Dendritic cell treated with granulocyte-macrophage colony-stimulating factor and Interleukin-4, amounts not matched to agents 40 ng/mL and 50 ng/mL, for 4 days (primary cell): ENCODE data around the gene COL2A1.

Source experiments
- H3K27ac Mint-ChIP-seq: one replicate; pipeline ENCODE4 v1.8.0; 2022; ENCODE audit warnings: mild to moderate bottlenecking, mixed read lengths
- H3K27me3 Mint-ChIP-seq: one replicate; pipeline ENCODE4 v1.8.0; 2022; ENCODE audit warnings: mild to moderate bottlenecking, mixed read lengths
- H3K36me3 Mint-ChIP-seq: one replicate; pipeline ENCODE4 v1.8.0; 2022; ENCODE audit warnings: low read depth, mixed read lengths
- H3K4me1 Mint-ChIP-seq: one replicate; pipeline ENCODE4 v1.8.0; 2022; ENCODE audit warnings: low read depth, mixed read lengths
- H3K4me3 Mint-ChIP-seq: one replicate; pipeline ENCODE4 v1.8.0; 2022; ENCODE audit warnings: mild to moderate bottlenecking, moderate library complexity, mixed read lengths
- H3K9me3 Mint-ChIP-seq: one replicate; pipeline ENCODE4 v1.8.0; 2022; ENCODE audit warnings: mixed read lengths
- intact Hi-C: fragments of 100-400 bp; cut with micrococcal nuclease; formaldehyde crosslinking; loops from one replicate; pipeline ENCODE4 v1.15.0; 2022

Gene COL2A1

DNA sequence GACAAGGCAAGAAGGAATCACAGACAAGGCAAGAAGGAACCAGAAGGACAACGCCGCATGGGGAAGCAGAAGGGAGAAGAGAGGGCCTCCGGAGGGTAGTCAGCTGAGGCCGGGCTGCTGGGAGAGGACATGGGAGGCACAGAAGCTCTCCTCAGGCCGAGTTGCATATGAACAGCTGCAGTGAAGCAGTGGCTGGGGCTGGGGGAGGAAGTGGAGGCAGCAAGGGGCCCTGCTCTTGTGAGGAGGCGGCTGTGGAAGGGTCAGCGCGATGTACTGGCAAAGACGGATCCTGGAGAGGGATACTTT, 62.8 kb downstream of the COL2A1 start:
- intact Hi-C loops, result loop anchor here (10.0 kb wide), 1 partner anchor 227 kb away; no protein-coding TSS in a partner anchor
- H3K4me1 Mint-ChIP-seq, result peaks cover 26% of the 10 kb centered on the region

DNA sequence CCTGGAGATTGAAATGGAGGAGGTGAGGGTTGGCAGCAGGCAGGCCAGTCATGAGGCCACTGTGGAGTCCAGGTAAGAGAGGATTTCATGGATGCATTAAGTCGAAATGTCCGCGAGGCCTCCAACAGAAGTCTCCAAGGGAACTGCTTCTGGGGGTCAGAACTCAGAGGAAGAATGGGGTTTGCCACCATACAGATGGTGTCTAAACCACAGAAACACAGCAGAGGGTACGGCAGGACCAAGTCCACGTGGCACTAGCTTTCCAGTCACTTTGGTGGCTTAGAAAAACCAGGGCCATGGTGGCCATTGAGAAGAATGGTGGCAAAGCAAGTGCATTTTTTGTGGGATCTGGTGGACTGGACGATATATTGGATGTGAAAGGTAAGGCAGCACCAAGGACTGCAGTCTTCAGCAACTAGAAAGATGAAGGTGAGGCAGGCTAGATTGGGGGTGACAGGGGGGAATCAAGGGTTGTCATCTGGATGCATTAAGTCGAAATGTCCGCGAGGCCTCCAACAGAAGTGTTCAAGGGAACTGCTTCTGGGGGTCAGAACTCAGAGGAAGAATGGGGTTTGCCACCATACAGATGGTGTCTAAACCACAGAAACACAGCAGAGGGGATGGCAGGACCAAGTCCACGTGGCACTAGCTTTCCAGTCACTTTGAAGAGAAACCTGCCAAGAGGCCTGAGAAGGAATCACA, 63.4 kb downstream of the COL2A1 start:
- Mint-ChIP-seq H3K9me3 (no peaks in the 10 kb centered on the region), H3K27me3 (peaks cover 38% of the 10 kb centered on the region), H3K4me3 (no peak overlapping the region), H3K4me1 (peaks cover 21% of the 10 kb centered on the region), H3K36me3 (no peaks in the 10 kb centered on the region), H3K27ac (peak overlapping the region; percentile 5)
- intact Hi-C loops, result loop anchor here (10.0 kb wide), 1 partner anchor 226 kb away; no protein-coding TSS in a partner anchor

More for the DNA sequence above, 62.8 kb downstream of the COL2A1 start:
- Mint-ChIP-seq H3K9me3 (no peaks in the 10 kb centered on the region), H3K27me3 (peaks cover 41% of the 10 kb centered on the region), H3K4me3 (no peak overlapping the region), H3K36me3 (no peaks in the 10 kb centered on the region), H3K27ac (peak overlapping the region; percentile 5)

DNA sequence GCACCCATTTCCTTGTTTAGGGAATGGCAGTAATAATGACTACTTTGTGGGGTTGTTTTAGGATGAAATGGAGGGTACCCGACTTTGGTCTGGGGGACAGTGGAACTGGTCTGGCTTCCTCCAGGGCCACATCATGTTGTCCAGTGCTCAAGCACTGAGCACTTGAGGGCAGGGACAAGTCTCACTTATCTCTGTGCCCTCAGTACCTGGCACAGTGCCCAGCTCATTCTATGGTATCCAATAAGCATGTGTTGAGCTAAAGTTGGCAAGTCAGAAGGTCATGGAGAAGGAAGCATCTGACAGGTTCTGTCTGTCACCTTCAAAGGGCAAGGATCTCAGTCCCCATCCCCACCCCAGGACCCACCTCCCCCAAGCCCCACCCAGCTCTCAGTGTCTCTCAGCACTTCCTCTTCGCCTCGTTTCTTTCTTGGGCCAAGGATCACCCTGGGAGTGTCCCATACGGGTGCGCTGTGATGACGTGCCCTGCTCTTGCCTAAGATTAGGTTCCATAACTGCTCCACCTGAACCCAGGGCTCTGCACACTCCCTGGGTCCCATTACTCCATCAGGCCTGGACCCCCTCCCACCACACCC, 65.2 kb downstream of the COL2A1 start:
- Mint-ChIP-seq H3K27ac (no peak overlapping the region), H3K9me3 (no peaks in the 10 kb centered on the region), H3K4me3 (no peak overlapping the region), H3K4me1 (peaks cover 18% of the 10 kb centered on the region), H3K27me3 (peaks cover 39% of the 10 kb centered on the region), H3K36me3 (no peaks in the 10 kb centered on the region)
- intact Hi-C loops, result no loop called here

DNA sequence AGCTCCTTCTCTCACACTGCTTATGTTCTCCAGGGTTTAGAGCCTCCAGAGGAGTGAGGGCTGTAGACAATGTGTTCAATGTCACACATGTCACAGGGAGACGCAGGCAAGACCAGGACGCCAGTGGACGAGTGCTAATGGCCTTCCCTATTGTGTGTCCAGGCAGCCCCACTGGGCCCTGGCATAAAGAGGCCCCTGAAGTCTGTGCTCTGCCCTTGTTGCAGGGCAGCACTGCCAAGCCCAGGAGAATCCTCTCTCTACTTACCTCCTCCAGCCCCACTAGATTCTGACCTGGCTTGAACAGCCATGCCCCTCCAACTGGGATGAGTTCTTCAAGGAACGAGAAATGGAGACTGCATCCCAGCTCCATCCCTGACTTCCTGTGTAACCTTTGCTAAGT, 65.7 kb downstream of the COL2A1 start:
- no peak overlapping the region for H3K27ac Mint-ChIP-seq
- no peak overlapping the region for H3K4me3 Mint-ChIP-seq
- no peaks in the 10 kb centered on the region for H3K36me3 Mint-ChIP-seq
- peaks cover 18% of the 10 kb centered on the region for H3K4me1 Mint-ChIP-seq
- H3K9me3 Mint-ChIP-seq, result no peaks in the 10 kb centered on the region
- intact Hi-C loops, result no loop called here
- peaks cover 38% of the 10 kb centered on the region for H3K27me3 Mint-ChIP-seq

DNA sequence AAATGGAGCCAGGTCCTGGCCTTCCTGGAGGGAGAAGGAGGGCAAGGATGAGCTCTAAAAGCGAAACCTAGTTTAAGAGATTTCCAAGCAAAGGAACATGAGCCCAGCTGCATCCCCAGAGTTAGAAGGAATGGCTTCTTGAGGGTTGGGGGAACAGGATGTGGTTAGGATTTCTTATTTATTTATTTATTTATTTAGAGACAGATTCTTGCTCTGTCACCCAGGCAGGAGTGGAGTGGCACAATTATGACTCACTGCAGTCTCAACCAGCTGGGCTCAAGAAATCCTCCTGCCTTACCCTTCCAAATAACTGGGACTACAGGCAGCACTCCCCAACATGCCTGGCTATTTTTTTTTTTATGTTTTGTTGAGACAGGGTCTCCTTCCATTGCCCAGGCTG, 66.2 kb downstream of the COL2A1 start:
- Mint-ChIP-seq H3K4me1 (peaks cover 18% of the 10 kb centered on the region), H3K36me3 (no peaks in the 10 kb centered on the region)

DNA sequence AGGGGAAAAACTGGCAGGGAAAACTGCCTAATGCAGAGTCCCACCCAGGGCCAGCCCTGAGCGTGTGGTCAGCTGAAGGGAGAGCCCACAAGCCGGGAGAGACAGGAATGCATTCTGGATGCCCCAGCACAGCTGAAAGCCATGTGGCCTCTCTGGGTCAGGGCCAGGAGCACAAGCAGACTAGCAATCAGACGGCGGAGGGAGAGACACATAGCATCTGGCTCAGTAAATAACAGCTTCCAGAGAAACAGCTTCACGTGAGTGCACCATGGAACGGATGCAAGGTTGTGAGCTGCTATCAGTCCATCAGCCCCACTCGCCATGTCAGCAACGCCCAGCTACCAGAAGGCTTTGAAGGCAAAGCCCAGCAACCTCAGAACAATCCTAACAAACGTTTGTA, 69.1 kb downstream of the COL2A1 start:
- Mint-ChIP-seq H3K4me1 (no peaks in the 10 kb centered on the region), H3K27me3 (peaks cover 24% of the 10 kb centered on the region), H3K36me3 (no peaks in the 10 kb centered on the region), H3K27ac (no peak overlapping the region), H3K4me3 (no peak overlapping the region), H3K9me3 (no peaks in the 10 kb centered on the region)
- intact Hi-C loops, result no loop called here

More for the DNA sequence above, 66.2 kb downstream of the COL2A1 start:
- H3K27ac Mint-ChIP-seq, result no peak overlapping the region
- no peaks in the 10 kb centered on the region for H3K9me3 Mint-ChIP-seq
- H3K27me3 Mint-ChIP-seq, result peaks cover 36% of the 10 kb centered on the region
- no peak overlapping the region for H3K4me3 Mint-ChIP-seq
- intact Hi-C loops, result no loop called here

DNA sequence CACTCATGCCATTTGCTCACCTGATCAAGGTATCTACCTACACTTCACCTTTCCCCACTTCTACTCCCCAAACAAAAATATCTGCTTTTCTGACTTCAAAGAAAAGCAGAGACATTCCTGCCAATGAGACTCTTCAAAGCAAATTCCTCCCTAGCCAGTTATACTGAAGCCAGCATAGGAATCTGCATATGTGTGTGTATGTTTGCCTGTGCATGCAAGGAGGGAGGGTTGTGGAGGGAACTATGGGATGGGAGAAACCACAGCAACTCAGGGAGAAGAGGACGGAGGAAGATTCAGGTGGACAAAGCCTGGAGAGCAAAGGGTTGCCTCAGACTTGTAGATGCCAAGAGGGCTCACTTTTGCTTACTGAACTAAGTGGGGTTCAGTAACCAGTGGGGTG, 73.1 kb downstream of the COL2A1 start:
- Mint-ChIP-seq H3K27ac (no peak overlapping the region), H3K9me3 (no peaks in the 10 kb centered on the region), H3K27me3 (peaks cover 29% of the 10 kb centered on the region), H3K36me3 (no peaks in the 10 kb centered on the region), H3K4me1 (no peaks in the 10 kb centered on the region), H3K4me3 (no peak overlapping the region)
- intact Hi-C loops, result no loop called here

DNA sequence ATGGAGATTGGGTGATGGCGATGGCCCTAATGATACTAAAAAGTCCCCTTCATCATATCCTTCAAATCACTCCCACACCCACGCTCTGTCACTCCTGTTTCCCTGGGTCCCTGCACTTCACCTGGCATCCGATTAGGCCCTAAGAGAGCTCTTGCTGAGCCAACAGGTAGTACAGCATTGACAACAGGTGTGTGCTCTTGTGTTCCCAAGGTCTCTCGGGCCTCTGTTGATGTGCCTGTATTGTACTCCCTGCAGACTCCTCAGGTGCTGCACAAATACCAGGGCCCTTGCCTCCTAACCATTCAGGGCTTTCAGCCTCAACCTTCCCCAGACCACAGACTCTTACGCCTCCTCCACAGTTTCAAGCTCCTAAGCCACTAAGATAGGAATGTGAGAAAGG, 73.6 kb downstream of the COL2A1 start:
- Mint-ChIP-seq H3K36me3 (no peaks in the 10 kb centered on the region), H3K4me1 (no peaks in the 10 kb centered on the region), H3K27me3 (peaks cover 29% of the 10 kb centered on the region), H3K4me3 (no peak overlapping the region), H3K9me3 (no peaks in the 10 kb centered on the region), H3K27ac (no peak overlapping the region)
- intact Hi-C loops, result no loop called here

DNA sequence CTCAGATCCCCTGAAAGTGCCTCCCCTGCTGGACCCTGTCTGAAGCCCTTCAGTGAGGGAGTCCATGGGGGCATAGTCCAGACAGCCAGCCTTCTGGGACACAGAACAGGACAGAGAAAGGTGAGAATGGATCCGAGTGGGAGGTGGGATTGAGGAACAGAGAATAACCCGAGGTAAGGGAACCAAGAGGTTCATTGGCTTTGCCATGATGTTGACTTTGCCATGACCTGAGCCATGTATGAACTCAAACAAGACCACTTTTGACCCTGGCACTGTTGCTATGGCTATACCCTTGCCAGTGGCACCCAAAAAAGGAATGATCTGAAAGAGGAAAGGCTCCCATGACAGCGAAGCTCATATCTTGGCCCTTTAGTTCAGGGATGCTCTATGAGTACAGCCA, 76.9 kb downstream of the COL2A1 start:
- no peaks in the 10 kb centered on the region for H3K9me3 Mint-ChIP-seq
- H3K27ac Mint-ChIP-seq, result no peak overlapping the region
- H3K4me1 Mint-ChIP-seq, result peaks cover 5% of the 10 kb centered on the region
- intact Hi-C loops, result no loop called here
- H3K4me3 Mint-ChIP-seq, result no peak overlapping the region
- H3K36me3 Mint-ChIP-seq, result no peaks in the 10 kb centered on the region
- peaks cover 38% of the 10 kb centered on the region for H3K27me3 Mint-ChIP-seq
